Endothelial cell of umbilical vein (primary cell): ENCODE results near the gene TCEA2. TPM values are rescaled to one million over a fixed set of nuclear protein-coding genes. Genes with fewer than 3 reads are reported as not detected.
A peak's percentile ranks its signal among the peaks of the same experiment; 100 is the strongest.

Experiments
- BruUV-seq: library from RNA; stranded (reverse); fragments of 400-500 nt; replicated peaks from 2 replicates; lab custom pipeline; 2021; lab: Mats Ljungman, UMichigan
- CTCF ChIA-PET: fragments of 300-600, 350-600 bp; sonication (Branson Sonifier 250); formaldehyde crosslinking; loops from one replicate; lab custom pipeline; 2021; ENCODE audit warnings: antibody characterized with exemption, inconsistent platforms; lab: Charles Lee
- POLR2A ChIA-PET: fragments of 300-600, 350-600 bp; sonication (Branson Sonifier 250); formaldehyde crosslinking; loops from one replicate; lab custom pipeline; 2021; ENCODE audit warnings: antibody characterized with exemption, inconsistent platforms; lab: Charles Lee
- DNase-seq: peaks from one replicate; pipeline ENCODE4 v3.0.0-alpha.2; 2011; ENCODE audit warnings: low read depth, low spot score
- FAIRE-seq: peaks from 2 replicates; lab custom pipeline; 2011; peaks lifted over from hg19 to GRCh38; lab: Jason Lieb, UNC
- H2AFZ ChIP-seq: 2 replicates; pipeline ENCODE4 v1.6.0; 2012; ENCODE audit warnings: low read depth, low read length, control low read depth, inconsistent platforms
- H3K27ac ChIP-seq: 2 replicates; pipeline ENCODE4 v1.5.1; 2011; ENCODE audit warnings: low read depth, mild to moderate bottlenecking, control low read depth, low read length, moderate library complexity; ENCODE audit not compliant: insufficient read depth
- H3K27me3 ChIP-seq, 2 experiments: 2 replicates each; pipeline versions ENCODE4 v1.6.0 to v1.6.1; 2011; ENCODE audit warnings: low read length in 2 of 2, mixed read lengths in 1 of 2; ENCODE audit not compliant: control insufficient read depth in 2 of 2, insufficient read depth in 2 of 2
- H3K36me3 ChIP-seq, 2 experiments: 2 replicates in 1 of 2; 3 replicates in 1 of 2; pipeline ENCODE4 v1.5.1; 2011; ENCODE audit warnings: low read length in 2 of 2, mild to moderate bottlenecking in 1 of 2, moderate library complexity in 1 of 2; ENCODE audit not compliant: control insufficient read depth in 2 of 2, insufficient read depth in 2 of 2; ENCODE audit errors: extremely low read depth in 1 of 2
- H3K4me1 ChIP-seq: 3 replicates; pipeline ENCODE4 v1.5.1; 2011; ENCODE audit warnings: mild to moderate bottlenecking, low read length; ENCODE audit not compliant: control insufficient read depth, insufficient read depth; ENCODE audit errors: extremely low read depth
- H3K4me2 ChIP-seq: 2 replicates; pipeline ENCODE4 v1.6.1; 2011; ENCODE audit warnings: low read length, control low read depth, mixed read lengths; ENCODE audit not compliant: insufficient read depth
- H3K4me3 ChIP-seq, 3 experiments: fragments of 200-600 bp in 1 of 3; sonication (generic), shearing (Covaris generic) in 1 of 3; replicated peaks in 1 of 3; 2 replicates each; pipeline ENCODE4 v1.5.1; 2011 to 2016; ENCODE audit warnings: control low read depth in 3 of 3, low read length in 3 of 3, mild to moderate bottlenecking in 2 of 3, inconsistent platforms in 1 of 3, low read depth in 1 of 3, moderate library complexity in 1 of 3; ENCODE audit not compliant: insufficient read depth in 1 of 3
- H3K79me2 ChIP-seq: 2 replicates; pipeline ENCODE4 v1.6.0; 2012; ENCODE audit warnings: low read length, inconsistent platforms; ENCODE audit not compliant: control insufficient read depth, insufficient read depth
- H3K9ac ChIP-seq: replicated peaks from 2 replicates; pipeline ENCODE3; 2011; ENCODE audit warnings: low read length, control low read depth; ENCODE audit not compliant: insufficient read depth; ENCODE audit errors: extremely low read depth
- H3K9me1 ChIP-seq: replicated peaks from 3 replicates; pipeline ENCODE4 v1.6.0; 2011; ENCODE audit warnings: mild to moderate bottlenecking, low read length; ENCODE audit not compliant: control insufficient read depth, insufficient read depth; ENCODE audit errors: extremely low read depth
- H3K9me3 ChIP-seq: replicated peaks from 2 replicates; pipeline ENCODE4 v1.5.1; 2012; ENCODE audit warnings: low read length, inconsistent platforms; ENCODE audit not compliant: control insufficient read depth, insufficient read depth
- H4K20me1 ChIP-seq: replicated peaks from 2 replicates; pipeline ENCODE3; 2011; ENCODE audit warnings: mild to moderate bottlenecking, low read length; ENCODE audit not compliant: control insufficient read depth, insufficient read depth; ENCODE audit errors: extremely low read depth
- FOS ChIP-seq: IDR thresholded peaks from 2 replicates; pipeline ENCODE4 v1.6.1; 2011; ENCODE audit warnings: mild to moderate bottlenecking, low read length, moderate library complexity, borderline replicate concordance; ENCODE audit not compliant: insufficient read depth
- MYC ChIP-seq: IDR thresholded peaks from one replicate; pipeline ENCODE4 v1.6.1; 2011; ENCODE audit warnings: mild to moderate bottlenecking, low read depth, low read length
- POLR2A ChIP-seq: IDR thresholded peaks from 2 replicates; pipeline ENCODE4 v1.6.1; 2012; ENCODE audit warnings: low read depth, mild to moderate bottlenecking, control low read depth, low read length
- POLR2AphosphoS5 ChIP-seq: IDR thresholded peaks from 2 replicates; pipeline ENCODE4 v1.6.1; 2012; ENCODE audit warnings: low read depth, mild to moderate bottlenecking, control low read depth, low read length, moderate library complexity; ENCODE audit not compliant: insufficient read depth
- dilution Hi-C: fragments of 300-500 bp; cut with MboI; formaldehyde crosslinking; loops from one replicate; pipeline ENCODE4 v1.15.0; 2019; ENCODE audit warnings: low sequenced_read_pairs; ENCODE audit not compliant: extremely low pct_ligation_motif_present
- intact Hi-C: fragments of 100-400 bp; cut with micrococcal nuclease; formaldehyde crosslinking; loops from one replicate; pipeline ENCODE4 v1.10.0; 2022
- polyA plus RNA-seq, 4 experiments: library from polyadenylated mRNA; depleted of rRNA in 3 of 4; stranded (reverse) in 3 of 4; unstranded in 1 of 4; fragments of >200 nt; gene quantifications; 2 replicates each; pipeline versions ENCODE4 v1.2.1 to v1.2.3, GENCODE V29; 2011 to 2012; ENCODE audit warnings: missing spikeins in 1 of 4
- total RNA-seq: library from RNA; stranded (reverse); gene quantifications from 2 replicates; pipeline ENCODE4 v1.2.3, GENCODE V29; 2021
- TF ChIP-seq, protein P1 (sequence below), 2 donors: IDR thresholded peaks; 1 replicate in 1 of 2; 2 replicates in 1 of 2; pipeline ENCODE4 v1.5.1; 2011; ENCODE audit warnings: low read length in 2 of 2, mild to moderate bottlenecking in 2 of 2, moderate library complexity in 2 of 2, control low read depth in 1 of 2, inconsistent platforms in 1 of 2, low read depth in 1 of 2; ENCODE audit not compliant: insufficient read depth in 1 of 2; ENCODE audit errors: extremely low read depth in 1 of 2

TCEA2 gene
- total and polyA plus RNA-seq, 2 donors (not counting 3 experiments of a cell fraction or from before 2014, with no cell fraction given) = 53.1 to 65.5 TPM

DNA sequence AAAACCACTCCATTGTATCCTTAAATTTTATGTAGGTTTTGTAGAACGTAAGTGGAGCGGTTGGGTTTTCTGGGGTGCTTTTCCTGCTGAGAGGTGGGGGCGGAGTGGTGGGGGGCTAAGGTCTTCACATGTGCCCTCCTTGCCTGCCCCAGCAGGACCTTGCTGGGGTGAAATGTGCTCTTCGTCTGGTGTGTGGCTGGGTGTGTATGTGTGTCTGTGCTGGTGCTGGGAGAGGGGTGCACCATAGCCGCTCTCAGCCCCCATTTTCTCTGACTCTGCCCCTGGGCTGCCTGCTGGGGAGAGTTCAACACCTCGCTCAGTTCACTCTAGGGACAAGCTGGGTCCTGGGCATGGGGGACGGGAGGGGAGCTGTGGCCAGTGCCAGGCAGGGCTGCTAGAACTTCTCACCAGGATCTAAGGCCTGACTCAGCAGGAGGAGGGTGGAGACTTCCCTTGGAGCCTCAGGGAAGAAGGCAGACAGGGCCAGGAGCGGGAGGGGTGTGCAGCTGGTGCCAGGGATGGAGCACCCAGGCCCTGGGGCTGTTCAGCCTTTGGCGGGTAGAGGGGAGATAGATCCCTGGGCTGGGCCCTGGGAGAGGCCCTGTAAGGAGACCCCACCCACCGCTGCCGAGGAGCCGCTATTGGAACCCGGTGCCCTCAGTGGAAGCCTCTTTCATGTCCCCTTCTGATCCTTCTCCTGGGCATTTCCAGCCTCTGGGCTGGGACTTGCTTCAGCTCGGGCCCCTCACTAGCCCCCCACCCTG lies 18.3 kb upstream of the TCEA2 start:
- no peaks in the 10 kb centered on the region for H3K27me3 ChIP-seq
- H3K79me2 ChIP-seq = peaks cover 20% of the 10 kb centered on the region
- intact Hi-C loops (no loop called here), dilution Hi-C loops (no loop called here)
- H2AFZ ChIP-seq = no peak overlapping the region
- ChIA-PET CTCF (interaction anchor here (0.7 to 1.9 kb wide), 5 partner anchors 9 to 64 kb away, joined by 3 to 7 read pairs (median 6); partner anchors contain the start of genes PRPF6 and SAMD10), POLR2A (interaction anchor here (0.7 to 1.9 kb wide), 3 partner anchors 10 to 507 kb away, joined by 3 to 12 read pairs (median 4); no protein-coding TSS in a partner anchor)
- peak overlapping the region; percentile 6 for H3K4me2 ChIP-seq
- H3K4me3 ChIP-seq = no peak overlapping the region
- H3K4me1 ChIP-seq = peaks cover 67% of the 10 kb centered on the region
- no peak for TF ChIP-seq MYC
- peak; percentile 38 for TF ChIP-seq FOS
- no peak for TF ChIP-seq POLR2A
- peak; percentile 16 for TF ChIP-seq POLR2AphosphoS5
- peak; percentile 98 for FAIRE-seq
- peak; percentile 86 for DNase-seq
- no peaks in the 10 kb centered on the region for H3K9me3 ChIP-seq
- no peak overlapping the region for H3K9ac ChIP-seq
- peaks cover 3% of the 10 kb centered on the region for H4K20me1 ChIP-seq
- no TSS peak for BruUV-seq
- H3K9me1 ChIP-seq = no peaks in the 10 kb centered on the region
- peaks cover 9 to 13% of the 10 kb centered on the region in 2 experiments for H3K36me3 ChIP-seq
- H3K27ac ChIP-seq = peak overlapping the region; percentile 53

DNA sequence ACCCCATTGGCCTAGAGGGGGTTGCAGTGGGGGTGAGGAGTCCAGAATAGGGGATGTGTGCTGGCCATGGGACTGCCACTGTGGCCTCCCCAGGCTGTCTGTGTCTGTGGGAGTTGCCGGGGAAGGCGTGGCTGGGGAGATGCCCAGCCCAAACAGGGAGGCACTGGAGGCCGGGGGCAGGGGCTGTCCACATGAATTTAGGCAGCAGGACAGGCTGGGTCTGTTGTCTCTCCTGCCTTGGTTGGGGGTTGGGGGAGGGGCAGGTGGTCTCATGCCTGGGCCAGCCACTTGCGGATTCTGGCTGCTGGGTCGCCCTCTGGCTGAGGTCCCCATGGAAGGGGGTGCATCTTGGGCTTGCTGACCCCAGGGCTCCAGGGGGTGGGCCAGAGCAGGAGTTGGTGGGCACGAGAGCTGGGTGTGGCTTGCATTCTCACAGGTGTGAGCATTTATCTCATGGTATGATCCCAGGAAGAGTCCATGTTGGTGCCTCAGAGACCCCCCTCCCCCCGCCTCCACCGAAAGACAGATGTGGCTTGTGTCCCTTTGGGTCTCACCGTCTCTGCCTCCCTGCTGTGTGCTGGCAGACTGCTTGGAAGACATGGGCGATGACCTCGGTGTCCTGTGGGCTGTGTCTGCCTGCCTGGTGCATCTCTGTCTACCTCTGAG lies 17.5 kb upstream of the TCEA2 start:
- Histone ChIP-seq H3K9ac (no peak overlapping the region), H3K36me3 (peaks cover 9 to 13% of the 10 kb centered on the region in 2 experiments), H3K4me2 (no peak overlapping the region), H3K9me1 (no peaks in the 10 kb centered on the region), H3K79me2 (peaks cover 20% of the 10 kb centered on the region), H3K27me3 (no peaks in the 10 kb centered on the region), H3K4me3 (no peak overlapping the region), H3K27ac (no peak overlapping the region), H3K4me1 (peaks cover 67% of the 10 kb centered on the region), H2AFZ (no peak overlapping the region), H3K9me3 (no peaks in the 10 kb centered on the region), H4K20me1 (peaks cover 3% of the 10 kb centered on the region)
- peak; percentile 53 for TF ChIP-seq POLR2A
- TF ChIP-seq, protein P1, sequence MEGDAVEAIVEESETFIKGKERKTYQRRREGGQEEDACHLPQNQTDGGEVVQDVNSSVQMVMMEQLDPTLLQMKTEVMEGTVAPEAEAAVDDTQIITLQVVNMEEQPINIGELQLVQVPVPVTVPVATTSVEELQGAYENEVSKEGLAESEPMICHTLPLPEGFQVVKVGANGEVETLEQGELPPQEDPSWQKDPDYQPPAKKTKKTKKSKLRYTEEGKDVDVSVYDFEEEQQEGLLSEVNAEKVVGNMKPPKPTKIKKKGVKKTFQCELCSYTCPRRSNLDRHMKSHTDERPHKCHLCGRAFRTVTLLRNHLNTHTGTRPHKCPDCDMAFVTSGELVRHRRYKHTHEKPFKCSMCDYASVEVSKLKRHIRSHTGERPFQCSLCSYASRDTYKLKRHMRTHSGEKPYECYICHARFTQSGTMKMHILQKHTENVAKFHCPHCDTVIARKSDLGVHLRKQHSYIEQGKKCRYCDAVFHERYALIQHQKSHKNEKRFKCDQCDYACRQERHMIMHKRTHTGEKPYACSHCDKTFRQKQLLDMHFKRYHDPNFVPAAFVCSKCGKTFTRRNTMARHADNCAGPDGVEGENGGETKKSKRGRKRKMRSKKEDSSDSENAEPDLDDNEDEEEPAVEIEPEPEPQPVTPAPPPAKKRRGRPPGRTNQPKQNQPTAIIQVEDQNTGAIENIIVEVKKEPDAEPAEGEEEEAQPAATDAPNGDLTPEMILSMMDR (IDR thresholded peaks at IDR 0.05; ENCODE audit: extremely low read depth in 1 of 2, insufficient read depth in 1 of 2, low read depth in 1 of 2, low read length in 2 of 2) = no peak
- ChIA-PET POLR2A (interaction anchor here (1.0 to 1.9 kb wide), 2 partner anchors 9 to 12 kb away, joined by 4 to 12 read pairs; no protein-coding TSS in a partner anchor), CTCF (interaction anchor here (0.7 to 1.9 kb wide), 4 partner anchors 10 to 65 kb away, joined by 3 to 7 read pairs (median 5); partner anchors contain the start of genes PRPF6 and SAMD10)
- DNase-seq = peak; percentile 49
- intact Hi-C loops = no loop called here
- BruUV-seq = no TSS peak
- dilution Hi-C loops = no loop called here
- FAIRE-seq = peak; percentile 49
